Measurements from ENCODE around the gene AGBL1.

DNA sequence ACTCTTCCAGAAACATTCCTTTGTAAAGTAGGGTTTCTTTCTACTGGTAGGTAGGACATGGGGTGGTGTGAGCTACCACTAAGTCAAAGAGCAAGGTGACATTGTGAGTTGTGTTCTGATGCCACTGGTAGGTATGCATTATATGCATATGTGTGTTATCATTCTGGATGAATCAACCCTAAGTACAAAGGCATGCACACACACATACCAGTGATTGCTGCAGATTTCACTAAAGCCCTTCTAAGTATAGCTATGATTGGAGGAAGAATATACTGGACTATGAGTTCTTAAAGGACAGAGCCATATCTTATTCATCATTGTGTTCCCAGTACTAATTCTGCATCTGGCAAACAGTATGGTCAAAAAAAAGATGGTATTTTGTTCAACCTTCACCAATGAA, 646.0 kb downstream of the AGBL1 start:
- TF ChIP-seq EZH2 (IDR thresholded peaks at IDR 0.05; ENCODE audit: low read length): no peak
- TF ChIP-seq, protein P1, sequence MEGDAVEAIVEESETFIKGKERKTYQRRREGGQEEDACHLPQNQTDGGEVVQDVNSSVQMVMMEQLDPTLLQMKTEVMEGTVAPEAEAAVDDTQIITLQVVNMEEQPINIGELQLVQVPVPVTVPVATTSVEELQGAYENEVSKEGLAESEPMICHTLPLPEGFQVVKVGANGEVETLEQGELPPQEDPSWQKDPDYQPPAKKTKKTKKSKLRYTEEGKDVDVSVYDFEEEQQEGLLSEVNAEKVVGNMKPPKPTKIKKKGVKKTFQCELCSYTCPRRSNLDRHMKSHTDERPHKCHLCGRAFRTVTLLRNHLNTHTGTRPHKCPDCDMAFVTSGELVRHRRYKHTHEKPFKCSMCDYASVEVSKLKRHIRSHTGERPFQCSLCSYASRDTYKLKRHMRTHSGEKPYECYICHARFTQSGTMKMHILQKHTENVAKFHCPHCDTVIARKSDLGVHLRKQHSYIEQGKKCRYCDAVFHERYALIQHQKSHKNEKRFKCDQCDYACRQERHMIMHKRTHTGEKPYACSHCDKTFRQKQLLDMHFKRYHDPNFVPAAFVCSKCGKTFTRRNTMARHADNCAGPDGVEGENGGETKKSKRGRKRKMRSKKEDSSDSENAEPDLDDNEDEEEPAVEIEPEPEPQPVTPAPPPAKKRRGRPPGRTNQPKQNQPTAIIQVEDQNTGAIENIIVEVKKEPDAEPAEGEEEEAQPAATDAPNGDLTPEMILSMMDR (optimal IDR thresholded peaks at IDR 0.05 in 1 of 3, IDR thresholded peaks at IDR 0.05 in 1 of 3, conservative IDR thresholded peaks at IDR 0.05 in 1 of 3; ENCODE audit: extremely low read depth in 1 of 3, insufficient read depth in 2 of 3, low read length in 3 of 3): no peak
